A549 (cell line): Measurements from ENCODE around the gene GJA10.

Source experiments
- CEBPB ChIP-seq, 2 experiments: fragments of >200 bp in 1 of 2; sonication (Bioruptor Twin) in 1 of 2; formaldehyde crosslinking in 1 of 2; IDR thresholded peaks; 2 replicates each; pipeline ENCODE4 v1.6.1; 2012 to 2016
- MAZ ChIP-seq: fragments of 150-350 bp; IDR thresholded peaks from 2 replicates; pipeline ENCODE4 v1.6.1; 2014; ENCODE audit warnings: antibody characterized with exemption, low read depth, low read length, borderline replicate concordance

DNA sequence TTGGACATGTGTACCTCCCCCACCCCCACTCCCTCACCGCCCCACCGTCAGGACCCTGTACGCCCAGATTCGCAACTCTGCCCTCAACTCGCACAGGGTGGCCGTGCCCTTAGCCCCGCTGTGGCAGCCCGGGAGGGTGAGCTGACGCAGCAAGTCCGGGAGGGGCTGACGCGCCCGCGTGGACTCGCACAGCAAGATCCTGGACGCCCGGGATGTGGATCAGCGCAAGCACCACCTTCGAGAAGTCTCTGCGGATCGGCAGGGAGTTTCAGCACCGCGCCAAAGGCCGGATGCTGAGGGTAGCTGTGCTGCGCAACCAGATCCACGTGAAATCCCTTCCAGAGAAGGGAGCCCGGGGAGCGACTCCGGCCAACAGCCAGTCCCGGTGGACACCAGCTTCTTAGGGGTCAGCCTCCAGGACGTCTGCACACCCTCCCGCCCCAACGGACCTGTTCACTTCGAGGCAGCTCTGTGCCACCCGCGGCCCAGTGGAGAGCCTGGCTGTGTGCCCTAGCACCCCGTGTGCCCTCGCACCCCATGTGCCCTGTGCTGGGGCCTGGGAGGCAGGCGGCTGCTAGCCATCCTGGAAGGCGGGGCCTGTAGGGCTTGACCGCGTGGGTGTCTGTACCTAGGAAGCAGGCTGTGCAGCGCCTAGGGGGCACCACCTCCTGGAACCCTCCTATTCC, 6.7 kb upstream of the GJA10 start:
- TF ChIP-seq MAZ: no peak
- TF ChIP-seq CEBPB (IDR thresholded peaks at IDR 0.05): no peak
